NCI-H128 (cell line): ENCODE results near the gene PRCD.

ENCODE experiments used
- DNase-seq: peaks from one replicate; lab custom pipeline; 2025; ENCODE audit not compliant: unreplicated experiment; lab: John Stamatoyannopoulos, UW

The PRCD gene

GRCh38 chr17:76567634-76568432, 28.0 kb downstream of the PRCD start:
- no peak for DNase-seq

- DNase-seq, result no peak
Measured at GRCh38 chr17:76568811-76569221, 29.0 kb downstream of the PRCD start.

- DNase-seq, result no peak
Measured at GRCh38 chr17:76569607-76570279, 29.9 kb downstream of the PRCD start.

GRCh38 chr17:76570457-76570856, 30.6 kb downstream of the PRCD start:
- DNase-seq, result no peak

DNA sequence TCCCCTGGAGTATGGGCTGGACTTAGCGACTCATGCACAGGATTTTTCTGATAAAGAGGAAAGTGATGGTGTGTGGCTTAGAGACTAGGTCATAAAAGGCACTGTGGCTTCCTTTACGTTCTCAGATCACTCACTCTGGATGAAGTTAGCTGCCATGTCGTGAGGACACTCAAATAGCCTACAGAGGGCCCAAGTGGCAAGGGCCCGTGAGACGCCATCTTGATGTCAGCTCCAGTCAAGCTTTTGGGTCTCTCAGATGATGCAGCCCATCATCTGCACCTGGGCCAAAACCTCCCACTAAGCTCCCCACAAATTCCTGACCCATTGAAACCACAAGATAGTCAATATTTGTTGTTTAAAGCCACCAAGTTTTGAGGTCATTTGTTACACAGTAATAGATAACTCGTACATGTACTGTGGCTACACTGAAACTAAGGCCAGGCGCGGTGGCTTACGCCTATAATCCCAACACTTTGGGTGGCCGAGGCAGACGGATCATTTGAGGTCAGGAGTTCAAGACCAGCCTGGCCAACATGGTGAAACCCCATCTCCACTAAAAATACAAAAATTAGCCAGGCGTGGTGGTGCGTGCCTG, 31.1 kb downstream of the PRCD start:
- no peak for DNase-seq

- no peak for DNase-seq
Measured at GRCh38 chr17:76572201-76572910, 32.5 kb downstream of the PRCD start.

DNA sequence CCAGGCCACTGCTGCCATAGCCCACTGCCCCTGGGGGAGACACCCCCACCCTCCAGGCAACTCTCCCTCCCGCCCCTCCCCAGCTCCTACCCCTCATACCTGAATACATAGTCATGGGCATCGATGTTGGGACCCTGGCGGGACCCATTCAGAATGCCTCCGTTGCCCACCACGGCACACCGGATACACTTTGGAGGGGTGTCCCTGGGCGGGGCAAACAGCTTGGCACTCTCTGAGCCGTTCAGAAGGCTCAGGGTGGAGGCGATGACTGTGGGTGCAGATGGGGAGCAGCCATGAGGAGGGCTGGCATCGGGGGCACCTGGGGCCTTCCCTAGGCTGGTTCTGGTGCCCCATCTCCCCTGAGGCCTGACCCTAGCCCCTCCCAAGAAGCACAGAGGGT, 33.3 kb downstream of the PRCD start:
- no peak for DNase-seq

- no peak for DNase-seq
Measured at GRCh38 chr17:76574166-76574565, 34.3 kb downstream of the PRCD start.

- DNase-seq, result no peak
Measured at GRCh38 chr17:76575570-76575969, 35.7 kb downstream of the PRCD start.

DNA sequence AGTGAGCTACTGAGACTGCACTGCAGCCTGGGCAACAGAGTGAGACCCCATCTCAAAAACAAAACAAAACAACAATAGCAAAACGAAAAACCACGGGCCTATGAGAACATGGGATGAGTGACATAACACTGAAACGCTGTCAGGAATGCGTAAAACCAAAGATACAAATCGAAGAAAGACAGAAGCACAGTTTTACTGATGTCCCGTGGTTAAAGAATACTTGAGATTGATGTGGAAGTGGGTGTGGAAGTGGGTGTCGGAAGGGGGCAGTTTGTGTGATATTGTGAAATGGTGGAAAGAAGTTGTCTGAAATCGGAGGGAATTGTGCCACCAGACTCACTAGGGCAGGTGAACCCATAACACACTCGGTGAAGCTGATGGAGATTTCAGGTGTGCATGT, 36.3 kb downstream of the PRCD start:
- no peak for DNase-seq

- no peak for DNase-seq
Measured at GRCh38 chr17:76577876-76578275, 38.0 kb downstream of the PRCD start.

DNA sequence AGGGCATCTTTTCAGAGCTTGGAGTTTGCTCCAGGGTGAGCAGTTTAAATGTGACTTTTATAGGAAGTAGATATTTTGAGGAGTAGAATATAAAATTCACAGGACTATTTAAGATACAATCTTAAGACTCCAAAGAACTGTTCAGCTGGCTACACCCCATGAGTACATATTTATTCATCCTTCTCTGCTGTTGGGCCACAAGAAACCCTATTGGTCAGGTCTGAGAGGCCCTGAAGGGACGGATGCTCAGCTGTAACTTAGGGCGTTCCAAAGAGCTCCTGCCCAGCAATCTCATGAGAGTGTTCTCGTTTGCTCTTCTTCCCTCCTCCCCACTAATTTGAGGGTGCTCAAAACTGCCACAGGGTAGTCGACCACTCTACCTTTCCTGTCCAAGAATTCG, 38.5 kb downstream of the PRCD start:
- no peak for DNase-seq

DNA sequence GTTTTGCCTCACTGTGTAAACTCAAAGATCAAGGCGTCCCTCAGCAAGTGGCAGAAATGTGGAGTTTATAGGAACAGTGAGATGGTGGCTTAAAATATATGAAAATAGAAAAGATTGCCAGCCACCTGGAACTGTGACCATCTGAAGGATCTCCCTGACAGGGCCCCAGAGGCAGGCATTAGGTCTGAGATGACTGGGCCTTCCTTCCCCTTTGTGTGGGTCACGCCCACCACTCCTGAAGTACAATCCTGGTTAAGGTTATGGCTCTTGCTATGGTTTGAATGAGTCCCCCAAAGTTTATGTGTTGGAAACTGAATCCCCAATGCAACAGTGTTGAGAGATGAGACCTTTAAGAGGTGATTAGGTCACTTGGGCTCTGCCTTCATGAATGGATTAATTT, 39.4 kb downstream of the PRCD start:
- DNase-seq, result no peak

- DNase-seq, result no peak
Measured at GRCh38 chr17:76581515-76581914, 41.7 kb downstream of the PRCD start.

GRCh38 chr17:76582660-76583059, 42.8 kb downstream of the PRCD start:
- no peak for DNase-seq

DNA sequence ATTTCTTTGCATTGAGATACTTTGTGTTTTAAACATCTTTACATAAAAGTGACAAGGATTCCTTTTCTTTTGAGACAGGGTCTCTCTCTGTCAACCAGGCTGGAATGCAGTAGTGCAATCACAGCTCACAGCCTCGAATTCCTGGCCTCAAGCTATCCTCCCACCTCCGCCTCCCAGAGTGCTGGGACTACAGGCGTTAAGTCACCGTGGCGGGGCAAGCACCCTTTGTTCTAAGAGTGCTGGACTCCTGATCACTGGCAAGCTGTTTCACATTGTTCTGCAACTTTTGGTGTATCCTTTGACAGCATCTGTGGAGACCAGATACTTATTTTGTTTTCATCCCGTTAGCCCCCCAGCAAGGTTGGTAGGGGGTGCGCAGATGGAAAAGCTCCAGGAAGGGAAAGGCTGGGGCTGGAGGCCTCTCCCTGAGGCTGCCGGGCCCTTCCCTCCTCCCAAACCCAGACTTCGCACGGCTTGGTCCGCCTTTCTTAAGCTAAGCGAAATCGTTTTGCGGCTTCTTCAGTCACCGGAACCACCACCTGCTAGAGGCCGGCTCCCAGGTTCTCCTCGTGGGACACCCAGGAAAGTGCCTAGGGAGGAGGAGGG, 44.7 kb downstream of the PRCD start:
- no peak for DNase-seq

- no peak for DNase-seq
Measured at GRCh38 chr17:76585033-76585648, 45.3 kb downstream of the PRCD start.

DNA sequence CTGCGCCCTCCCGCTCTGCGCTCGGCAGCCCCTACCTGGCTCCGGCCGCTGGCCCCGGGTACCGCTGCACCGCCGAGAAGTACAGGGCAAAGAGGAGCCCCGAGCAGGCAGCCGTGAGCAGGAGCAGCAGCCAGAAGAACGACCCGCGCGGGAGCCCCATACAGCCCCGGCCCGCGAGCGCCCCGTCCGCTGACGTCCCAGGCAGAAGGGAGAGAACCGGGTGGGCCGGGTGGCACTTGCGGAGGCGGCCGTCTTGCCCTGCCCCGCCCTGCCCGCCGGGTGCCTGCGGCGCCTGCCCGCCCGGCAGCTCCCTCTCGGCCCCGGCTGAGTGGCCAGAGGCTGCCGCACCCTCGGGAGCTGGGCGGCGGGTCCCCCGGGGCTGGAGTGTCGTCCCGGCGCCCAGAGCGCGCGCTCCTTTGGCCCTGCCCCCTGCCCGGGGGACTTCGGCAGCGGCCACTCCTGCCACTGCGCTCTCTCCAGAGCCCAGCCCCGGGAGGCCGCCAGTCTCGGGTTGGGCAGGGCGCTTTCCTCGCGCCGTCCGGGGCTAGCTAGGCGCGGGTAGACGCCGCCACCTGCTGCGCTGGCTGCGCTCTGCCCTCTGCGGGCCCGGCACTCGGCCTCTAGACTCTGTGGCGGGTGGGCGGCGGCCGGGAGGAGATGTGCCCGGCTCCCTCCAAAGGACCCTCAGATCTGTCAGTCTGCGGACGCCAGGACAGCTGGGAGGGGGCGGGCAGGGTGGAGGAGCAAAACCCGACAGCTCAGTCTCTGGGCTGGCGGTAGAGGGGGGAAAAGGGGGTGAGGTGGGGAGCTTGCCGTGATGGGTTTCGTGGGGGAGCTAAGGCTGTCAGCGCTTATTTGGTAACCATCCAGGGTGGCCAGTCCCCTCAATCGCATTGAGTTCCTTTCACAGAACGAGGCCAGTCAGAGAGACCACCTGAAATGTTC, 46.1 kb downstream of the PRCD start, which contains the start of gene ST6GALNAC2:
TSS of gene ST6GALNAC2 (minus strand) at position 212 of the 945 bp plus-strand sequence. CDS start at position 160, 52 bp downstream.
- no peak for DNase-seq

DNA sequence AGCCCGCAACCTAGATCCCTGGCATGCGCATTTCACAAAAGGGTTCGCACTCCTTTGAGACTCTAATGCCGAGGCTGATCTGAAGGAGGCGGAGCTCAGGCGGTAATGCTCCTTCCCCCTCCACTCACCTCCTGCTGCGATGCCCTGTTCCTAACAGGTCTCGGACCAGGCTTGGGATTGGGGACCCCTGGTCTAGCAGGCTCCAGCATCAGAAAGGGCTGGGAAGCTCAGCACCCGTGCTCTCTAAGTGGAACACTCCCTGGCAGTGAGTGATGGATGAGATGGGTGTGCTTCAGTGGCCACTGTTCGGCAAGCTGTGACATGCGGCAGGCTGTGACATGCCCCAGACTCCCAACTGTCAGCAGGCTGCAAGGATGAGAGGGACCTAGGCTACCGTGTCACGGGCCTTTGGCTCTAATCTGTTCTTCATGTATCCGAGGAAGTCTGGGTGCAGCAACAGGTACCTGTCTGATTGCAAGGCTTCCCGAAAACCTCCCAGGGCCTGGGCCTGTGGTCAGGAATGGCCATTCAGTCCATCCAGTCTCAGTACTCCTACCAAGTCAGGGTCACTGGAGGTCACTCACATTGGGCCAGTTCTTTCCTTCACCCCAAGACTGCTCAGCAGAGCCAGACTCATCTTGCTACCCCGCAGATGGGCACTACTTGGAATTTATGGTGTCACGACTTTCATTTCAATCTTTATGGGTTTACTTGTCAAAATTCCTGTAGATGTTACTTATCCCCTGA, 47.1 kb downstream of the PRCD start:
- peak; percentile 28 for DNase-seq
